Hepatocyte (in vitro differentiated cells): ENCODE measurements around the gene PRDM16. TPM values are rescaled to one million over a fixed set of nuclear protein-coding genes. Genes with fewer than 3 reads are reported as not detected.

ENCODE experiments used
- DNase-seq: peaks from one replicate; pipeline ENCODE4 v3.0.0-alpha.2; 2016; ENCODE audit warnings: low spot score
- H2AFZ ChIP-seq: fragments of 200-600 bp; sonication (generic); 2 replicates; pipeline ENCODE4 v1.6.0; 2016; ENCODE audit warnings: antibody characterized with exemption, mild to moderate bottlenecking
- H3K27ac ChIP-seq: fragments of 200-600 bp; sonication (generic); 2 replicates; pipeline ENCODE4 v1.5.1; 2016; ENCODE audit warnings: mild to moderate bottlenecking
- H3K27me3 ChIP-seq: fragments of 200-600 bp; sonication (generic); 2 replicates; pipeline ENCODE4 v1.6.1; 2016
- H3K36me3 ChIP-seq: fragments of 200-600 bp; sonication (generic); replicated peaks from 2 replicates; pipeline ENCODE4 v1.5.1; 2016; ENCODE audit warnings: low read depth; ENCODE audit not compliant: insufficient read depth
- H3K4me1 ChIP-seq: fragments of 200-600 bp; sonication (generic); 2 replicates; pipeline ENCODE4 v1.5.1; 2016; ENCODE audit warnings: mild to moderate bottlenecking, moderate library complexity; ENCODE audit not compliant: insufficient read depth
- H3K4me2 ChIP-seq: fragments of 200-600 bp; sonication (generic); 2 replicates; pipeline ENCODE4 v1.6.0; 2016
- H3K4me3 ChIP-seq: fragments of 200-600 bp; sonication (generic); 2 replicates; pipeline ENCODE4 v1.5.1; 2016; ENCODE audit warnings: mild to moderate bottlenecking
- H3K79me2 ChIP-seq: fragments of 200-600 bp; sonication (generic); 2 replicates; pipeline ENCODE4 v1.6.0; 2017; ENCODE audit warnings: mild to moderate bottlenecking
- H3K9me2 ChIP-seq: fragments of 200-600 bp; sonication (generic); replicated peaks from 2 replicates; pipeline ENCODE4 v1.6.0; 2017; ENCODE audit warnings: mild to moderate bottlenecking; ENCODE audit not compliant: insufficient read depth
- H3K9me3 ChIP-seq: fragments of 200-600 bp; sonication (generic); 2 replicates; pipeline ENCODE4 v1.5.1; 2016; ENCODE audit warnings: low read depth, mild to moderate bottlenecking
- H4K20me1 ChIP-seq: fragments of 200-600 bp; sonication (generic); 2 replicates; pipeline ENCODE4 v1.6.0; 2016; ENCODE audit warnings: mild to moderate bottlenecking; ENCODE audit not compliant: insufficient read depth, poor library complexity, severe bottlenecking
- CTCF ChIP-seq: fragments of 200-600 bp; sonication (generic); IDR thresholded peaks from 2 replicates; pipeline ENCODE4 v1.5.1; 2016; ENCODE audit warnings: antibody characterized with exemption, mild to moderate bottlenecking; ENCODE audit not compliant: poor library complexity
- EZH2 ChIP-seq: fragments of 200-600 bp; sonication (generic); IDR thresholded peaks from 2 replicates; pipeline ENCODE4 v1.6.1; 2016; ENCODE audit warnings: antibody characterized with exemption, mild to moderate bottlenecking, borderline replicate concordance
- EZH2phosphoT487 ChIP-seq: fragments of 200-600 bp; sonication (generic); IDR thresholded peaks from one replicate; pipeline ENCODE4 v1.6.1; 2018; ENCODE audit warnings: antibody characterized with exemption, mild to moderate bottlenecking, low read depth, moderate library complexity; ENCODE audit not compliant: unreplicated experiment, severe bottlenecking
- WGBS: methylation state at CpG from one replicate; pipeline ENCODE4 v1.1.6; 2016; ENCODE audit warnings: low lambda C conversion rate; ENCODE audit errors: missing lambda C conversion rate; 5-methylcytosine and 5-hydroxymethylcytosine counted together
- polyA plus RNA-seq: library from polyadenylated mRNA; unstranded; fragments of >200 nt; fragmentation: Nextera tagmentation; extraction: Ambion mirVana; gene quantifications from 2 replicates; pipeline ENCODE4 v1.2.1, GENCODE V29; 2016
- total RNA-seq: library from RNA; depleted of rRNA; stranded (reverse); fragments of >200 nt; gene quantifications from 2 replicates; pipeline ENCODE4 v1.2.3, GENCODE V29; 2014

PRDM16 gene
- total and polyA plus RNA-seq, 2 experiments from 2014 or later: 8.1 to 9.9 TPM

- Histone ChIP-seq H3K4me1 (peaks cover 37% of the 10 kb centered on the region), H2AFZ (no peak overlapping the region), H4K20me1 (no peaks in the 10 kb centered on the region), H3K4me3 (no peak overlapping the region), H3K27ac (peak overlapping the region; percentile 92), H3K27me3 (peaks cover 20% of the 10 kb centered on the region), H3K9me3 (no peaks in the 10 kb centered on the region), H3K4me2 (peak overlapping the region; percentile 35), H3K36me3 (no peaks in the 10 kb centered on the region), H3K79me2 (no peaks in the 10 kb centered on the region), H3K9me2 (no peaks in the 10 kb centered on the region)
- WGBS: 60% methylated on average over 5 of the region's 5 CpGs
- no peak for DNase-seq
- TF ChIP-seq CTCF (no peak), EZH2phosphoT487 (no peak), EZH2 (no peak)
Measured at GRCh38 chr1:3250624-3251023, 181.6 kb downstream of the PRDM16 start.

GRCh38 chr1:3251099-3251806, 182.2 kb downstream of the PRDM16 start:
- Histone ChIP-seq H3K4me2 (peak overlapping the region; percentile 29), H3K27ac (peak overlapping the region; percentile 92), H3K27me3 (peaks cover 20% of the 10 kb centered on the region), H4K20me1 (no peaks in the 10 kb centered on the region), H3K9me3 (no peaks in the 10 kb centered on the region), H3K4me3 (no peak overlapping the region), H3K4me1 (peaks cover 37% of the 10 kb centered on the region), H3K9me2 (no peaks in the 10 kb centered on the region), H2AFZ (no peak overlapping the region), H3K79me2 (no peaks in the 10 kb centered on the region), H3K36me3 (no peaks in the 10 kb centered on the region)
- 71% methylated on average over 24 of the region's 24 CpGs for WGBS
- peak; percentile 60 for DNase-seq
- no peak for TF ChIP-seq EZH2
- TF ChIP-seq EZH2phosphoT487: no peak
- no peak for TF ChIP-seq CTCF

- 86% methylated on average over 17 of the region's 17 CpGs for WGBS
- no peaks in the 10 kb centered on the region for H3K36me3 ChIP-seq
- H2AFZ ChIP-seq: no peak overlapping the region
- no peaks in the 10 kb centered on the region for H4K20me1 ChIP-seq
- peaks cover 37% of the 10 kb centered on the region for H3K4me1 ChIP-seq
- H3K9me2 ChIP-seq: no peaks in the 10 kb centered on the region
- no peaks in the 10 kb centered on the region for H3K9me3 ChIP-seq
- H3K4me3 ChIP-seq: no peak overlapping the region
- H3K27me3 ChIP-seq: peaks cover 20% of the 10 kb centered on the region
- no peak for DNase-seq
- no peak overlapping the region for H3K4me2 ChIP-seq
- no peaks in the 10 kb centered on the region for H3K79me2 ChIP-seq
- H3K27ac ChIP-seq: peak overlapping the region; percentile 92
- TF ChIP-seq EZH2phosphoT487: no peak
- no peak for TF ChIP-seq CTCF
- TF ChIP-seq EZH2: no peak
Measured at GRCh38 chr1:3251807-3252428, 182.9 kb downstream of the PRDM16 start.
